Neutrophil (primary cell): ENCODE measurements around the gene PACS2.

Experiments
- H3K27ac ChIP-seq: fragments of 200-600 bp; sonication (generic); 2 replicates; pipeline ENCODE4 v1.5.1; 2016; ENCODE audit warnings: mild to moderate bottlenecking, moderate library complexity
- H3K27me3 ChIP-seq: fragments of 200-600 bp; sonication (generic); 2 replicates; pipeline ENCODE4 v1.6.0; 2016; ENCODE audit warnings: mild to moderate bottlenecking
- H3K36me3 ChIP-seq: fragments of 200-600 bp; sonication (generic); 2 replicates; pipeline ENCODE4 v1.5.1; 2017
- H3K4me1 ChIP-seq, 2 experiments: fragments of 200-600 bp in 1 of 2; sonication (generic) in 1 of 2; 1 replicate in 1 of 2; 2 replicates in 1 of 2; pipeline versions ENCODE4 v1.5.1 to v1.6.1; 2013 to 2016; ENCODE audit warnings: low read depth in 1 of 2, low read length in 1 of 2, mild to moderate bottlenecking in 1 of 2, moderate library complexity in 1 of 2; ENCODE audit not compliant: control insufficient read depth in 1 of 2, insufficient read depth in 1 of 2
- H3K4me3 ChIP-seq, 2 experiments: fragments of 200-600 bp in 1 of 2; sonication (generic) in 1 of 2; 1 replicate in 1 of 2; 2 replicates in 1 of 2; pipeline ENCODE4 v1.5.1; 2013 to 2016; ENCODE audit warnings: low read depth in 1 of 2, low read length in 1 of 2, mild to moderate bottlenecking in 1 of 2, moderate library complexity in 1 of 2
- H3K9me3 ChIP-seq: fragments of 200-600 bp; sonication (generic); 2 replicates; pipeline ENCODE4 v1.5.1; 2016
- CTCF ChIP-seq: fragments of 200-600 bp; sonication (generic); IDR thresholded peaks from 2 replicates; pipeline ENCODE4 v1.5.1; 2016; ENCODE audit warnings: antibody characterized with exemption

Gene PACS2

GRCh38 chr14:105354541-105354940 is 40.0 kb downstream of the PACS2 start:
- Histone ChIP-seq H3K4me1 (no peaks in the 10 kb centered on the region), H3K9me3 (no peaks in the 10 kb centered on the region), H3K27me3 (no peaks in the 10 kb centered on the region), H3K36me3 (no peaks in the 10 kb centered on the region), H3K27ac (no peak overlapping the region), H3K4me3 (no peak overlapping the region)
- TF ChIP-seq CTCF = no peak

GRCh38 chr14:105355049-105355575 is 40.6 kb downstream of the PACS2 start:
- Histone ChIP-seq H3K4me1 (no peaks in the 10 kb centered on the region), H3K9me3 (no peaks in the 10 kb centered on the region), H3K36me3 (no peaks in the 10 kb centered on the region)

GRCh38 chr14:105355850-105356604 is 41.5 kb downstream of the PACS2 start:
- H3K36me3 ChIP-seq = no peaks in the 10 kb centered on the region
- no peaks in the 10 kb centered on the region for H3K4me1 ChIP-seq
- H3K27me3 ChIP-seq = no peaks in the 10 kb centered on the region
- TF ChIP-seq CTCF = no peak
- no peaks in the 10 kb centered on the region for H3K9me3 ChIP-seq
- H3K27ac ChIP-seq = no peak overlapping the region
- H3K4me3 ChIP-seq = no peak overlapping the region

More at GRCh38 chr14:105355049-105355575, 40.6 kb downstream of the PACS2 start:
- H3K27me3 ChIP-seq = no peaks in the 10 kb centered on the region
- no peak overlapping the region for H3K27ac ChIP-seq
- H3K4me3 ChIP-seq = no peak overlapping the region
- TF ChIP-seq CTCF = no peak

- Histone ChIP-seq H3K27ac (no peak overlapping the region), H3K9me3 (no peaks in the 10 kb centered on the region), H3K4me1 (no peaks in the 10 kb centered on the region), H3K4me3 (no peak overlapping the region), H3K27me3 (no peaks in the 10 kb centered on the region), H3K36me3 (no peaks in the 10 kb centered on the region)
- no peak for TF ChIP-seq CTCF
These were observed 42.4 kb downstream of the PACS2 start for GRCh38 chr14:105356927-105357326.

GRCh38 chr14:105357626-105358025 is 43.1 kb downstream of the PACS2 start:
- no peak overlapping the region for H3K27ac ChIP-seq
- H3K4me3 ChIP-seq = no peak overlapping the region
- no peaks in the 10 kb centered on the region for H3K36me3 ChIP-seq
- no peak for TF ChIP-seq CTCF
- H3K27me3 ChIP-seq = peaks cover 2% of the 10 kb centered on the region
- H3K9me3 ChIP-seq = no peaks in the 10 kb centered on the region
- H3K4me1 ChIP-seq = no peaks in the 10 kb centered on the region
